WI38 (cell line): ENCODE data around the gene BTBD2.

Experiments
- H3K4me3 ChIP-seq: 2 replicates; pipeline ENCODE4 v1.5.1; 2011; ENCODE audit warnings: low read depth, mild to moderate bottlenecking, control low read depth, low read length
- TF ChIP-seq, protein P1 (sequence below): IDR thresholded peaks from 2 replicates; pipeline ENCODE4 v1.5.1; 2012; ENCODE audit warnings: low read depth, mild to moderate bottlenecking, control low read depth, low read length

BTBD2 gene

GRCh38 chr19:1980809-1981181, 34.7 kb downstream of the BTBD2 start:
- TF ChIP-seq, protein P1, sequence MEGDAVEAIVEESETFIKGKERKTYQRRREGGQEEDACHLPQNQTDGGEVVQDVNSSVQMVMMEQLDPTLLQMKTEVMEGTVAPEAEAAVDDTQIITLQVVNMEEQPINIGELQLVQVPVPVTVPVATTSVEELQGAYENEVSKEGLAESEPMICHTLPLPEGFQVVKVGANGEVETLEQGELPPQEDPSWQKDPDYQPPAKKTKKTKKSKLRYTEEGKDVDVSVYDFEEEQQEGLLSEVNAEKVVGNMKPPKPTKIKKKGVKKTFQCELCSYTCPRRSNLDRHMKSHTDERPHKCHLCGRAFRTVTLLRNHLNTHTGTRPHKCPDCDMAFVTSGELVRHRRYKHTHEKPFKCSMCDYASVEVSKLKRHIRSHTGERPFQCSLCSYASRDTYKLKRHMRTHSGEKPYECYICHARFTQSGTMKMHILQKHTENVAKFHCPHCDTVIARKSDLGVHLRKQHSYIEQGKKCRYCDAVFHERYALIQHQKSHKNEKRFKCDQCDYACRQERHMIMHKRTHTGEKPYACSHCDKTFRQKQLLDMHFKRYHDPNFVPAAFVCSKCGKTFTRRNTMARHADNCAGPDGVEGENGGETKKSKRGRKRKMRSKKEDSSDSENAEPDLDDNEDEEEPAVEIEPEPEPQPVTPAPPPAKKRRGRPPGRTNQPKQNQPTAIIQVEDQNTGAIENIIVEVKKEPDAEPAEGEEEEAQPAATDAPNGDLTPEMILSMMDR = no peak
- no peak overlapping the region for H3K4me3 ChIP-seq

GRCh38 chr19:1980091-1980808, 35.3 kb downstream of the BTBD2 start:
- no peak overlapping the region for H3K4me3 ChIP-seq
- TF ChIP-seq, protein P1 = no peak

- H3K4me3 ChIP-seq = no peak overlapping the region
- TF ChIP-seq, protein P1 = no peak
Measured at GRCh38 chr19:1979642-1980041, 35.9 kb downstream of the BTBD2 start.

DNA sequence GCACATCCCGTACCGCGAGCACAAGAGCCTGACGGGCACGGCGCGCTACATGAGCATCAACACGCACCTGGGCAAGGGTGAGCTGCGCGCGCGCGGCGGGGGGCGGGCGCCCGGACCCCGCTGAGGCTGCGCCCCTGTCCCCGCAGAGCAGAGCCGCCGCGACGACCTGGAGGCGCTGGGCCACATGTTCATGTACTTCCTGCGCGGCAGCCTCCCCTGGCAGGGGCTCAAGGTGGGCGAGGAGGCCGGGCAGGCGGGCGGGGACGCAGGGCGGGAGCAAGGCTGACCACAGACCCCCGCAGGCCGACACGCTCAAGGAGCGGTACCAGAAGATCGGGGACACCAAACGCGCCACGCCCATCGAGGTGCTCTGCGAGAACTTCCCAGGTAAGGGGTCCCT, 36.5 kb downstream of the BTBD2 start:
- TF ChIP-seq, protein P1 = no peak
- no peak overlapping the region for H3K4me3 ChIP-seq

- TF ChIP-seq, protein P1 = no peak
- H3K4me3 ChIP-seq = no peak overlapping the region
Measured at GRCh38 chr19:1978346-1978894, 37.1 kb downstream of the BTBD2 start.

DNA sequence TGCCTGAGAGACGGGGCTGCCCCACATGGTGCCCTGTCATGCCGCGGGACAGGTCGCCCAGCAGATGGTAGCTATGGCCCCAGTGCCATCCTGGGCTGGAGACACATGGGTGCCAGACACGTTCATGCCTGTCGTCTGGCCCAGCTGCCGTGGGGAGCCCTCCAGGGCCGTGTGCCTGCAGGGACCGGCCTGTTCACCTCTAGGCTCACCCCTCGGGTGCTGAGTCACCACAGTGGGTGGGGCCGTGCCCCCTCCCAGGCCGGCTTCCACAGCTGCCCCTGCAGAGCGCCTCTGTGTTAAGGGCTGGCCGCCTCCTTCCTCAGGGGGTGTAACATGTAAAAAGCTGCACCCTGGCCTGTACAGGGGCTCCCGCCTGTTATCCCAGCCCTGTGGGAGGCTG, 38.4 kb downstream of the BTBD2 start:
- no peak overlapping the region for H3K4me3 ChIP-seq
- TF ChIP-seq, protein P1 = no peak

GRCh38 chr19:1975162-1975480, 40.4 kb downstream of the BTBD2 start:
- TF ChIP-seq, protein P1 = no peak
- H3K4me3 ChIP-seq = no peak overlapping the region
